Limb (tissue), 2 donors: ENCODE measurements around the gene SMIM12.
A peak's percentile ranks its signal among the peaks of the same experiment; 100 is the strongest.

ENCODE experiments used
- DNase-seq, 2 donors: peaks; one replicate each; pipeline ENCODE4 v3.0.0-alpha.2; 2016; ENCODE audit errors: extremely low spot score in 2 of 2

The SMIM12 gene

GRCh38 chr1:34859446-34860200 is at the start of gene SMIM12:
SMIM12 (minus strand) TSS chr1:34859749; CDS start chr1:34855977, 3,772 bp downstream.
- peak; percentile 91 to 92 for DNase-seq

DNA sequence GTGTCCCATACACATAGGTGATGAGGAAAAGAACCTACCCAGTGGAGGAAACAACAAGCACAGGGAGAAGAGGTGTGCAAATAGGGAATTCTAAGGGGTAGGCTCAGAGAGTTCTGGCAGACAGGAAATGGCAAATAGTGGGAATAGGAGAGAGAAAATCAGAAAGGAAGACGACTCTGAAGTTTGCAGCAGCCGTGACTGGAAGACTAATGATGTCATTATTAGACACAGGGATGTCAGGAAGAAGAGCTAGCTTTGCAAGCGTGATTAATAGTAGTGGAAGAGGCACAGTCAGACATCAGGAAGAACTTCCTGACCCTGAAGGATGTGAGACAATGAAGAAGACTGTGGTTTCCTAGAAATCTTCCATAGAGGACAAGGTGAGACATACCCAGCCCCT is 48.8 kb upstream of the SMIM12 start:
- no peak for DNase-seq

GRCh38 chr1:34907487-34908090 is 48.0 kb upstream of the SMIM12 start:
- no peak for DNase-seq

- DNase-seq: no peak
Observed at GRCh38 chr1:34906756-34907155, 47.2 kb upstream of the SMIM12 start.

- DNase-seq: no peak
Observed at GRCh38 chr1:34906222-34906621, 46.7 kb upstream of the SMIM12 start.

GRCh38 chr1:34905098-34905459 is 45.5 kb upstream of the SMIM12 start:
- no peak for DNase-seq

DNA sequence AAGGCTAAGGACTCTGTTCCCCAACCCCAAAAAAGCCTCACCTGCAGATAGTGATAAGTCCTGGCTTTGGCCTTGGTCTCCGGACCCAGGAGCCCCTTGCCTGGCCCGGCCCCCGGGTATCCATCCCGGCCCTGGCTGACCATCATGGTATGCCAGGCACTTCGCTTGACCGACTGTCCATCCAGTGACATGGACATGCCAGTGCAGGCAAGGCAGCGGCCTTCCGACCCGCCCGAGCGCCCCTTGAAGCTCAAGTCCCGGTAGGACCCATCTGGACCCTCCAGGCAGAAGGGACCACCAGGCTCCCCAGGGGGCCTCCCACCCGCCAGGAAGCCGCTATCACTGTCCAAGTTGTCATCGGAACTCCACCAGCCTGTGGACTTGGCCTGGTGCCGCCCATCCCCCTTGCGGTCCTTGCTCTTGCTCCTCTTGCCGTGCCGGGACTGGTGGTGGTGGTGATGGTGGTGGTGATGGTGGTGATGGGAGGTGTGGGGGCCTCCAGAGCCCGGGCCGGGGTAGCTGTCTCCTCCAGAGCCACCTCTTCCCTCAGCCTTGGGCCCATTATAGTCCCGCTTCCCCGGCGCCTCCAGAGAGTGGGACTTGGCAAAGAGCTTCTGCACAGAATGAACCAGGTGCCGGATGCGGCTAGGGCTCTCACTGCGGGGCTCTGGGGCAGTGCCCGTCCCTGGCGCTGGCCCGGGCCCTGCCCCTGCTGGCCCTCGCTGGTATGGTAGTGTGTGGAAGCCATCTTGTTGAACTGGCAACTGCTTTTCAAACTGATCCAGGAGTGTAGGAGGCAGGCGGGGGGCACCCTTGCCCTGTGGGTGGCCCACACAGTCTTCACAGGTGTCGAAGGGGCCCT is 44.9 kb upstream of the SMIM12 start:
- no peak for DNase-seq

DNA sequence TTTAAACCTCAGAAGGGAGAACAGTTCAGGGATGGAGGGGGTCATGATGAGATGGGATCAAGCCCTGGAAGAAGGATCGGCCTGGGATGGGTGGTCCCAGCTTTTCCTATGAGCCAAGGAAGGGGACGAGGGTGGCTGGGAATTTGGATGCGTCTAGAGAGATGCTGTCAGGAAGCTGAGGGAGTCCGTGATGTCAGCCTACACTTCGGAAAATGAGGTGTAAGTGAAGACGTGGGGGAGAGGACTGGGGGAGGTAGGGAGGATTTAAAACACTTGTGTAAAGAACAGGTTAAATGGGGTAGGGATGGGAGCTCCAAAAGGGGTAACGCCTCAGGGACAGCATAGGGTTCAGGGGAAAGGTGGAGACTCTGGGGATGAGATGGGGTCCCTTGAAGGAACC is 42.4 kb upstream of the SMIM12 start:
- DNase-seq: no peak

GRCh38 chr1:34900775-34901502 is 41.4 kb upstream of the SMIM12 start:
- no peak for DNase-seq

DNA sequence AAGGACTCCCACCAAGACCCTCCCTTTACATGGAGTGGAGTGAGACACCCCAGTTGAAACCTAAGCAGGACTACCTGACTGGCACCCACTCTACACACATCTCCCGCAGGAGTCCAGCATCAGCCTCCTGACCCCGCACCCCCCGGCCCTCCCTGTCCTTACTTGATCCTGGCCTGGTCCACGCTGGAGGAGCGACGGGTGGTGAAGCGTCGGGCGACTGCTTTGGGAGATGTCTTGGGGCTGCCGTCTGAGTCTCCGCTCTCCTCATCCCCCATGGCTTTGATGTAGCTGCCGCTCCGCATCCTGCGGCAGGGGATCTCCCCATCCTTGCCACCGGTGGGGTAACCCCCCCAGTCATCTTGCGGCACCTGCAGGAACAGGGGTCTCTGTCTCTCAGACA is 40.4 kb upstream of the SMIM12 start:
- no peak for DNase-seq

DNA sequence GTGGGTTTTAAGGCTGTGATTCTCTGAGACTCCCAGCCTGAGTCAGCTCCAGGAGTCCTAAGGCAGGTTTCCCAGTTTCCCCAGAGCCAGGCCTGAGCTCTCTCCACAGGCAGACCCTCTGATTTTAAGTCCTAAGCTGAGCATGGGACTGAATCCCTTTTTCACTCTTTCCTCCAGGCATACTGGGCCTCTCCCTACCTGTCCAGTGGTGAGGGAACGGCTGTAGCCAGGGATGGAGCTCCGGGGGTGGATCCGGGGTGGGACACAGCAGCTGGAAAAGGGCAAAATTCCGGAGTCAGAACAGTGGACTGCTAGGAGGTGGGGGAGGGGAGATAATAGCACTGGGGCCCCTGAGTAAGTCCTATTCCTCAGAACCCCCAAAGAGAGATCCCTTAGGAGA is 39.9 kb upstream of the SMIM12 start:
- no peak for DNase-seq

DNA sequence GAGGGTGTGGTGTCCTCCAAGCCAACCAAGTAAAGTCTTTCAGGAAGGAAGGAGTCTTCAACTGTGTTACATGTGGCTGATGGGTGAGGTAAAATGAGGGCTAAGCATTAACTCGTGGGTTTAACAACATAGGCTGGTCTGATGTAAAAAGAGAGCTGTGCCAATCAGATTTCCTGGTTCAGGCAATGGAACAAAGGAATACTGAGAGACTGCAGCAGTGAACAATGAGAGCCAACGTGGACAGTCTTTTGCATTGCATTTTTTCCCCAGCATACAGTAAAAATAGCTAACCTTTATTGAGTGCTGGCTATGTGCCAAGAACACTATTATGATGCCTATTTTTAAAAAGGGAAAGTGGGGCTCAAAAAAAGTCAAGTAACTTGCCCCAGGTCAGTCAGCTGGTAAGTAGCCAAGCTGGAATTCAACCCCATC is 38.8 kb upstream of the SMIM12 start:
- no peak for DNase-seq

DNA sequence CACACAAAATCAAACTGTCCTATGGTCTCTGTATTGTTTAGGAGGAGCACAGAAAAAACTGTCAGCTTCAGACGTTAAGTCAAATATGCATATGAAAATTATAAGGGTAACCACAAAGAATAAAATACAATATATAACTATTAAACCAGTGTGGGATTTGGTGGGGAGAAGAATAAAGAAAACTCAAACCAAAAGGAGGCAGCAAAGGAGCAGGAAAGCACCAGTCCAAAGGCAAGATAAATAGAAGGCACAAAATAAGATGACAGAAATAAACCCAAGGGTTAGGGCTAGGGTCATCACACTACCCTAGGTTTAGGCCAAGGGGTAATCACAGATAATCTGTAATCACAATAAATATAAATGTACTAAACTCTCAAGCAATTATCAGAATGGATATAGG is 37.1 kb upstream of the SMIM12 start:
- DNase-seq: no peak

GRCh38 chr1:34889705-34890104 is 30.2 kb upstream of the SMIM12 start:
- DNase-seq: no peak

DNA sequence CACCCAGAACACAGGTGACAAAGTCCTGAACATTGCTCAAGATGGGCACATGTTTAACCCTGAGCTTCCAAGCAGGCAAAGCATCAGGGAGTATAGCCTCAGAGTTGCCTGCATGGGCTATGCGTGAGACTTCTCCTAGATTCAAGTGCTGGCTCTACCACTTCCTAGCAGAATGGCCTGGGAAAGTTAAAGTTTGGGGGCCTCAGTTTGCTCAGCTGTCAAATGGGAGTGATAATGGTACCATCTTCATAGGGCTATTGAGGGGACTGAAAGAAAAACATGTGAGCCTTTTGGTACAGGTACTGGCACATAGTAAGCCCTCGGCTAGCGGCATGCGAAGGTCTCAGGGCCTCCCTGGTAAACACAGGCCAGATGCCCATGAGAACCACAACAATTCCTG is 28.0 kb upstream of the SMIM12 start:
- no peak for DNase-seq

- DNase-seq: peak in 1 of 2 donors; percentile 68
Observed at GRCh38 chr1:34885405-34886247, 26.1 kb upstream of the SMIM12 start.

GRCh38 chr1:34884961-34885360 is 25.4 kb upstream of the SMIM12 start:
- DNase-seq: no peak

- no peak for DNase-seq
Observed at GRCh38 chr1:34884536-34884935, 25.0 kb upstream of the SMIM12 start.

DNA sequence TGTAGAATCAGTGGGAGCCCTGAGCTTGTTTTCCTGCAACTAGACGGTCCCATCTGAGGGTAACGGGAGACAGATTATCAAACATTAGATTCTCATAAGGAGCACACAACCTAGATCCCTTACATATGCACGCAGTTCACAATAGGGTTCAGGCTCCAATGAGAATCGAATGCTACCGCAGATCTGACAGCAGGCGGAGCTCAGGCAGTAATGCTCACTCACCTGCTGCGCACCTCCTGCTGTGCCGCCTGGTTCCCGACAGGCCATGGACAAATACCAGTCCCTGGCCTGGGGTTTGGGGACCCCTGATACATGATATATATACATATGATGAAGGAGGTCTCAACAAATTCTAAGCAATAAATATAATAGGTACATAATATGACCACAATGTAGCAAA is 19.7 kb upstream of the SMIM12 start:
- no peak for DNase-seq

- no peak for DNase-seq
Observed at GRCh38 chr1:34876406-34876805, 16.9 kb upstream of the SMIM12 start.
